PC-9 (cell line): ENCODE measurements around the gene C7orf57. TPM values are rescaled to one million over a fixed set of nuclear protein-coding genes. Genes with fewer than 3 reads are reported as not detected.

ENCODE experiments used
- BruUV-seq: library from RNA; stranded (reverse); fragments of 400-500 nt; replicated peaks from 2 replicates; lab custom pipeline; 2021; lab: Mats Ljungman, UMichigan
- CTCF ChIA-PET: fragments of 300-600 bp; sonication (Branson Sonifier 250); formaldehyde crosslinking; loops from one replicate; lab custom pipeline; 2022; ENCODE audit warnings: antibody characterized with exemption; lab: Charles Lee
- POLR2A ChIA-PET: fragments of 300-600 bp; sonication (Branson Sonifier 250); formaldehyde crosslinking; loops from one replicate; lab custom pipeline; 2022; ENCODE audit warnings: antibody characterized with exemption; ENCODE audit not compliant: unreplicated experiment; lab: Charles Lee
- DNase-seq, 2 experiments: peaks; one replicate each; pipeline versions ENCODE4 v3.0.0 to v3.0.0-alpha.2; 2015 to 2022; ENCODE audit warnings: mixed read lengths in 1 of 2
- H2AFZ ChIP-seq: fragments of 200-600 bp; sonication (generic); 2 replicates; pipeline ENCODE4 v1.8.1; 2017; ENCODE audit warnings: antibody characterized with exemption
- H3F3A ChIP-seq: fragments of 200-600 bp; sonication (generic); 2 replicates; pipeline ENCODE4 v1.8.1; 2017; ENCODE audit warnings: antibody characterized with exemption, mild to moderate bottlenecking, low read depth; ENCODE audit not compliant: insufficient read depth
- H3K27ac ChIP-seq: fragments of 200-600 bp; sonication (generic); 2 replicates; pipeline ENCODE4 v1.6.1; 2016; ENCODE audit warnings: mixed run types
- H3K27me3 ChIP-seq: fragments of 200-600 bp; sonication (generic); 2 replicates; pipeline ENCODE4 v1.6.1; 2016; ENCODE audit warnings: low read depth, mixed run types; ENCODE audit not compliant: insufficient read depth
- H3K36me3 ChIP-seq: fragments of 200-600 bp; sonication (generic); 2 replicates; pipeline ENCODE4 v1.6.1; 2016; ENCODE audit warnings: low read depth, mixed run types
- H3K4me1 ChIP-seq: fragments of 200-600 bp; sonication (generic); replicated peaks from 2 replicates; pipeline ENCODE4 v1.6.1; 2016; ENCODE audit warnings: mixed run types; ENCODE audit not compliant: insufficient read depth
- H3K4me2 ChIP-seq: fragments of 200-600 bp; sonication (generic); 2 replicates; pipeline ENCODE4 v1.6.1; 2017; ENCODE audit warnings: mixed run types
- H3K4me3 ChIP-seq: fragments of 200-600 bp; sonication (generic); 2 replicates; pipeline ENCODE4 v1.6.1; 2016; ENCODE audit warnings: mixed run types
- H3K79me2 ChIP-seq: fragments of 200-600 bp; sonication (generic); 2 replicates; pipeline ENCODE4 v1.6.1; 2017; ENCODE audit warnings: low read depth, mixed run types
- H3K9me2 ChIP-seq: fragments of 200-600 bp; sonication (generic); 2 replicates; pipeline ENCODE4 v1.8.1; 2017; ENCODE audit warnings: mild to moderate bottlenecking; ENCODE audit not compliant: insufficient read depth
- H3K9me3 ChIP-seq: fragments of 200-600 bp; sonication (generic); 2 replicates; pipeline ENCODE4 v1.8.1; 2016; ENCODE audit warnings: low read depth; ENCODE audit not compliant: insufficient read depth
- H4K20me1 ChIP-seq: fragments of 200-600 bp; sonication (generic); 2 replicates; pipeline ENCODE4 v1.8.1; 2017; ENCODE audit not compliant: insufficient read depth
- CTCF ChIP-seq: fragments of 200-600 bp; sonication (generic); conservative IDR thresholded peaks from 2 replicates; pipeline ENCODE4 v1.6.1; 2017; ENCODE audit warnings: mixed run types, antibody characterized with exemption, mild to moderate bottlenecking, moderate library complexity
- EZH2 ChIP-seq: fragments of 200-600 bp; sonication (generic); IDR thresholded peaks from 2 replicates; pipeline ENCODE4 v1.8.0; 2017; ENCODE audit warnings: antibody characterized with exemption, low read depth
- intact Hi-C: fragments of 100-400 bp; cut with micrococcal nuclease; formaldehyde crosslinking; loops from one replicate; pipeline ENCODE4 v1.10.0; 2022; ENCODE audit not compliant: unreplicated experiment
- total RNA-seq: library from RNA; stranded (reverse); gene quantifications from 2 replicates; pipeline ENCODE4 v1.2.3, GENCODE V29; 2021

The C7orf57 gene
- total RNA-seq, 1 experiment from 2014 or later = 2.5 TPM

GRCh38 chr7:48033922-48034321 lies 1.4 kb upstream of the C7orf57 start:
- H4K20me1 ChIP-seq = no peaks in the 10 kb centered on the region
- no peaks in the 10 kb centered on the region for H3K9me2 ChIP-seq
- CTCF ChIA-PET = no interaction called here
- no TSS peak for BruUV-seq
- H3K4me3 ChIP-seq = no peak overlapping the region
- H2AFZ ChIP-seq = no peak overlapping the region
- H3K4me1 ChIP-seq = peaks cover 4% of the 10 kb centered on the region; the same call in 1 of the 2 replicates
- intact Hi-C loops = loop anchor here (2.0 kb wide), 1 partner anchor 55 kb away; the partner anchor contains the start of gene UPP1
- no peaks in the 10 kb centered on the region for H3K36me3 ChIP-seq
- POLR2A ChIA-PET = no interaction called here
- TF ChIP-seq EZH2 (no peak), CTCF (no peak)
- no peaks in the 10 kb centered on the region for H3K79me2 ChIP-seq
- H3K9me3 ChIP-seq = no peaks in the 10 kb centered on the region
- H3K27ac ChIP-seq = no peak overlapping the region
- no peak overlapping the region for H3K4me2 ChIP-seq
- H3F3A ChIP-seq = no peaks in the 10 kb centered on the region
- H3K27me3 ChIP-seq = peaks cover 18% of the 10 kb centered on the region
- DNase-seq = no peak

- peak in 1 of 2 experiments; percentile 39 for DNase-seq
- BruUV-seq = no TSS peak
- H2AFZ ChIP-seq = peak overlapping the region; percentile 77
Measured at GRCh38 chr7:48035967-48036478, 680 bp downstream of the C7orf57 start.

GRCh38 chr7:48038815-48039506 lies 3.6 kb downstream of the C7orf57 start:
- intact Hi-C loops = no loop called here
- no peaks in the 10 kb centered on the region for H3K36me3 ChIP-seq
- H3K27ac ChIP-seq = no peak overlapping the region
- no peak overlapping the region for H3K4me2 ChIP-seq
- DNase-seq = no peak
- POLR2A ChIA-PET = no interaction called here
- H3K27me3 ChIP-seq = peaks cover 18% of the 10 kb centered on the region
- TF ChIP-seq EZH2 (no peak), CTCF (no peak)
- no peaks in the 10 kb centered on the region for H3K9me3 ChIP-seq
- no peaks in the 10 kb centered on the region for H3K9me2 ChIP-seq
- H3K4me1 ChIP-seq = peaks cover 4% of the 10 kb centered on the region; the same call in 1 of the 2 replicates
- no peak overlapping the region for H2AFZ ChIP-seq
- BruUV-seq = no TSS peak
- H3K79me2 ChIP-seq = no peaks in the 10 kb centered on the region
- no peaks in the 10 kb centered on the region for H3F3A ChIP-seq
- H4K20me1 ChIP-seq = no peaks in the 10 kb centered on the region
- H3K4me3 ChIP-seq = no peak overlapping the region
- CTCF ChIA-PET = no interaction called here

More at GRCh38 chr7:48035967-48036478, 680 bp downstream of the C7orf57 start:
- no peaks in the 10 kb centered on the region for H3K36me3 ChIP-seq
- H3K4me2 ChIP-seq = peak overlapping the region; percentile 91
- H3K9me2 ChIP-seq = no peaks in the 10 kb centered on the region
- H4K20me1 ChIP-seq = no peaks in the 10 kb centered on the region
- ChIA-PET POLR2A (interaction anchor here (0.6 kb wide), 1 partner anchor 75 kb away, joined by 3 read pairs; no protein-coding TSS in a partner anchor), CTCF (no interaction called here)
- H3K27me3 ChIP-seq = peaks cover 18% of the 10 kb centered on the region
- intact Hi-C loops = loop anchor here (2.0 kb wide), 1 partner anchor 53 kb away; the partner anchor contains the start of gene UPP1
- TF ChIP-seq EZH2 (no peak), CTCF (no peak)
- H3K4me1 ChIP-seq = peaks cover 4% of the 10 kb centered on the region; the same call in 1 of the 2 replicates
- no peaks in the 10 kb centered on the region for H3K9me3 ChIP-seq
- H3K4me3 ChIP-seq = peak overlapping the region; percentile 59
- H3F3A ChIP-seq = no peaks in the 10 kb centered on the region
- H3K27ac ChIP-seq = no peak overlapping the region
- H3K79me2 ChIP-seq = no peaks in the 10 kb centered on the region
